Activated T-cell treated with anti-CD3 and anti-CD28 coated beads for 1 hour (primary cell): ENCODE data around the gene USP10.

Experiments used
- DNase-seq: peaks from one replicate; pipeline ENCODE4 v3.0.0-alpha.2; 2020; ENCODE audit warnings: low read depth

USP10 gene

GRCh38 chr16:84700446-84701300 is 873 bp downstream of the USP10 start:
- DNase-seq, result peak; percentile 20

DNA sequence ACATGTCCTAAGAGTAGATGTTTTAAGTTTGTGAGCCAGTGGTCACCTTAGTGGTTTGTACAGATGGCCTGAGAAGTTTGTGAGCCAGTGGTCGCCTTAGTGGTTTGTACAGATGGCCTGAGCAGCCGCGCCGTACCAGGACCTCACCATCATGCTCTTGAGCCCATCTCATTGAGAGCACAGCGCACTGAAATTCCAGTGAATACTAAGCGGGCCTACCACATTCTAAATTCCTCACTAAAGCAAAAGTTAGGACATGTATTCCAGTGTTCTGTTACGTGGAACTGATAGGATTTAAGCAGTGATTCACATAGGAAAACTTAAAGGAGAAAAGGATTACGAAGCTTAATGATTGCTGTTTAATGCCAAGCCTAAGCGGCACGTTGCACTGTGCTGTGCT is 3.9 kb downstream of the USP10 start:
- DNase-seq, result no peak

- DNase-seq, result no peak
Measured at GRCh38 chr16:84704253-84704652, 4.5 kb downstream of the USP10 start.

- no peak for DNase-seq
Measured at GRCh38 chr16:84706856-84707255, 7.1 kb downstream of the USP10 start.

DNA sequence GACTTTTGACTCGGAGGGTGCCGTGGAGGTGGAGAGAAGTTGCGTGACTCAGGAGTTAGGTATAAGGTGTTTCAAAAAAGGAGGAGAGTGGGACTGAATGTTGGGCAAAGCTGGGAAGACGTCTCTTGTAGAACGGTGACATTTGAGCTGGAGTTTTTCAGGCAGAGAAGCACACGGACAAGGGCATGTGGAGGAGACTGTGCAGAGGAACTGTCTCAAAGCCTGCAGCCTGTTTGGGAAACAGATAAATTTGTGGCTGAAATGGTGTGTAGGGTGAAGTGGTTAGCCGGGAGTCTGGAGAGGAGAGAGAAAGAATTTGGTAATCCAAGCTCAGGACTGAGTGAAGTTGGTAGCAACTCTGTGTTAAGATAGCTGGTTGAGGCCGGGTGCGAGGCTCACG is 9.8 kb downstream of the USP10 start:
- DNase-seq, result no peak

DNA sequence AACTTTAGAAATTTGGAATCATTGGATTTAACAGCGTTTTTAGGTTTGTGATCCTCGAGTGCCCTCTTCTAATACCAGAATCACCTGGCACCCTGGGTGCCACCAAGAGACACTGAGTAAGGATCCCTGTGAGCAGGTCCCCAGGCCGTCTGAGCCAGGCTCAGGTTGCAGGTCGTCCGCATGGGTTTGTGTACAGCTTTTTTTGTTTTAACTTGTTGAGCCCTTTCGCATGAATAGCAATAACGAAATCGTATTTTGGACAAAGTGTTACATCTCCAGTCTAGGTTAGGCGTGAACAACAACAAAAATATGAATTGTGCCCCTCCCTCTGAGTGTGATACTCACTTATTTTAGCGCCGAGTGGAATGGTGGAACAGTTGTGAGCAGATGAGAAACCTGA is 10.9 kb downstream of the USP10 start:
- no peak for DNase-seq

DNA sequence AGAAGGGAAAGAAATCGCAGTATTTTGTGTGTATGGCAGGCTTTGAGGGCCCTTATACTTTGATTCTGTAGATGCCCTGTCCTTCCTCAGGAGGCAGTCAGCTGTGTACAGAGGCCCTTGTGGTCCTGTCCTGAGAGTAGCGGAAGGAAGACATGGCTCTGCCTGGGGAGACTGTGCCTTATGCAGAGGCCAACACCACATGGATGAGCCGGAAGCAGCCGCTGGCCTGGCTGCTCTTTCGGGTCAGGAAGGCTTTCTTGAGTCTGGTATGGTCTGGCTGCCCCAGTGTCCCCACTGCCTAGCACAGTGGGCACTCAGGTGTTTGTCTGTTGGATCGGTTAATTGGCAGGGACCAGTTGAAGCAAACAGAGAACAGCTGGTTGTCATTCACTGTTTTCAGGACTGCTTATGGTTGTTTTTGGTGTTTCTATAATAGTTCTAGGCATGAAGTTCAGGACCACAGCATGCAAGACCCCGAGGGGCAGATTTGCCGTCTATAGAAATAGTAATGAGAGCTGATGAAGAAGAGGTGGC is 12.4 kb downstream of the USP10 start:
- DNase-seq, result no peak

DNA sequence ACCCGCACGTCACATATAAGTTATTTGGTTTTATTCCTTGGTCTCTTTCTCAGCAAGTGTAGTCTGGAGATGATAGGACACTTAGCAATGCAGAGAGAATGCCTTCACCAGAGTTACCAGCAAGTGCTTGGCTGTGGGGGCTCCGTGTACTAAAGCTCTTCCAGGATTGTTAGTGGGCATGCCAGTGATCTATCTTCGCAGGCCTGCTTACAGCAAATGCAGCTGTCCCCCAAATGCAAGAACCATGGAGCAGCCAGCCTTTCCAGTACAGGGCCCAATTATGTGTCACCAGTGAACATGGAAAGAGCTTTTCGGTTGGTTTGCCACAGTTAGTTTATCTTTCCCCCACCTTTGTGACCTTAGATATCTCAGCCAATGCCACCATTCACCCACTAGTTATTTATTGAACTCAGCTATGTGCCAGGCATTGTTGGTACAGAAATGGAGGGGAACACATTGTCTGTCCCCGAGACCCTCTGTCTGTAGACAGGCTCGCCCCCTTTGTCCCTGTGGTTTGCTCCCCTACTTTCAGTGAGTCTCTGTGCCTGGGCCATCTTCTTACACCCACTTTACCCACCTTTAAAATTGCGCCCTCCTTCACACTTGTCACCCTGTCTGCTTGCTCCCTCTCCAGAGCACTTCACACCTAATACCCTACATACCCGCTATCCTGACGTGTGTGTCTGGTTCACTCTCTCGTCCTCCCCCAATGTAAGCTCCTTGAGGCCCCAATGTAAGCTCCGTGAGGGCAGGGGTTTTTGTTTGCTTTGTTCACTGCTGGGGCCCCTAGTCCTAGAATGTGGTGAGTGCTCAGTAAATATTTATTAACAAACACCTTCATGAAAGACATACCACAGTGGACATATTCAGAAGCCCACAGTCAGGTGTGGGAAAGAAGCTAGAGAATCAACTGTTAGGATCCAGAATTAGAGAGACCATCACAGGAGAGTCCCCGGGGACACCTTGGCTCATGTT is 13.3 kb downstream of the USP10 start:
- DNase-seq, result no peak

DNA sequence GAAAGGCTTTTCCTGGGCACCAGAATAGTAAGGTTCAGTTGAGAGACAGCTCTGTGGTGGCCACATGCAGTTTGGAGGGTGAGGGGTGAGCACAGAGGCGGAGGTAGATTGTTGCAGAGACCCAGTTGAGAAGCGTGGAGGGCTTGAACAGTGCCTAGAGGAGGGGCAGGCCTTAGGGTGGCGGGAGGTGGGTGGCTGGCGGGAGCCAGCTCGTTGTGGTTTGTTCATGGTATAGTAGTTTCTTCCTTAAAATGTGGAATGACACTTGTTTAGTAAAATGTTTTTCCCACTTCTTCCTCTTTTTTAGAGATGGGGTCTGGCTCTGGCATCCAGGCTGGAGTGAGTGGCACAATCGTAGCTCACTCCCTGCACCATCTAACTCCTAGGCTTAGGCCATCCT is 14.2 kb downstream of the USP10 start:
- DNase-seq, result no peak

DNA sequence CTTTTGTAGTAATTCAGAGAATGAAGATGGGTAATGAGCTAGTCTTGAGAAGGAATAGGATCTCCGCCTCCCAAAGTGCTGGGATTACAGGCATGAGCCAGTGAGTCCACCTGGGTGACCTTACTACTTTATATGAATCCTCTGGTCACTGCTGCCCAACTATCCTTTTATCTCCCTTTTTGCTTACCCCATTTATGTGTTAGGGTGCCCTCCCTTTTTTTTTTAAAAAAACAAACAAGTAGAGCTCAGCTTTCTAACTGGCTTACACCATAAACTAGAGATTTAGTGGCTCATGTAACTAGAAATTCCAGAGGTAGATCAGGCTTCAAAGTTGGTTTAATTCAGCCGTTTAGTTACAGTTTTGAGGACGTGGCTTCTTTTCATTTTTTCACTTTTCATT is 15.6 kb downstream of the USP10 start:
- DNase-seq, result no peak

- no peak for DNase-seq
Measured at GRCh38 chr16:84715854-84716253, 16.1 kb downstream of the USP10 start.

- no peak for DNase-seq
Measured at GRCh38 chr16:84716740-84717139, 16.9 kb downstream of the USP10 start.

GRCh38 chr16:84717484-84717883 is 17.7 kb downstream of the USP10 start:
- DNase-seq, result no peak

DNA sequence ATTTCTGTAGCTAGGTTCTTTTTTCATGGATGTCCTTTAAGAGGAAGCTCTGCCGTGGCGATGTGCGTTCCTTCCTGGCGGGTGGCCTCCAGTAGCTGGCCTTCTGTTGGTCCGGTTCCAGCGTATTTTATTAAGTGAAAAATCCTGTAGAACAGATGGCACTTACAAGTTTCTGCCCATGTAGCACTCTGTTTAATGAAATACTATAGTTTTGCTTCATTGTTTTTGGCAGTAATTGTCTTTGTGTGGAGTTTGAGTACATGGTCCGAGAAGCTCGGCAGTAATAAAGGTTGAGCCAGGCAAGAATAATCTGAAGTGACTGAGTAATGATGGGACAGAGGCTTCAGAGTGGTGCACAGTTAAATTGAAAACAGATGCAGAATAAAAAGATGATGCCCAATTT is 20.4 kb downstream of the USP10 start:
- no peak for DNase-seq

DNA sequence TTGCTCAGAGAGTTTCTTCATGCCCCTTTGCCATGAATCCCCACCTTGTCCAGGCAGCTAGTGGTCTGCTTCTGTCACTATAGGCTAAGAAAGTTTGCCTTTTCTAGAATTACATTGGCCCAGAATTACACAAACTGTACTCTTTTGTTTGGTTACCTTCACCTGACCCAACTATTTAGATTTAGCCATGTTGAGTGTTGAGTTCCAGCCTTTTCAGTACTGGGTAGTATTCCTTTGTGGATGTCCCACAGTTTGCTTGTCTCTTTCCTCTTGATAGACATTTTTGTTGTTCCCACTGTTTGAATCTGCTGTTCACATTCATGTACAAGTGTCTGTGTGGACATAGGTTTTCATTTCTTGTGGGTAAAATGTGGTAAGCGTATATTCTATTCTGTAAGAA is 22.3 kb downstream of the USP10 start:
- no peak for DNase-seq

DNA sequence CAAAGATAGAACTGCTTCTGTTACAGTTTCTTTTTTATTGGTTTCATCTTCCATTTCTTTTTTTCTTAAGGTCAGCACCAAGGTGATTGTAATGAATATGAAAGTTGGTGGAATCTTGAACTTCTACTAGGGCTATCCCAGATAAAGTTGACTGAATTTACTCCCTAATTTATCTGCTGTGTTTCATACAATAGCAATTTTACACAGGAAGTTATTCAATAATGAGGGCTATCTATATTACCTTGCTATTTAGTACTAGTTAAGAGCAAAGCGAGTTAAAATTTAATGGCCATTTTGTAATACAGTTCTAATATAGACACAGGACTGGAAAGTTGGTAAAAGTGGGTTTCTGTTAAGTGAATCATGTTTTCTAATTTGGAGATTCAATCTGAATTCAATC is 24.1 kb downstream of the USP10 start:
- no peak for DNase-seq

GRCh38 chr16:84724606-84725309 is 25.0 kb downstream of the USP10 start:
- DNase-seq, result no peak

DNA sequence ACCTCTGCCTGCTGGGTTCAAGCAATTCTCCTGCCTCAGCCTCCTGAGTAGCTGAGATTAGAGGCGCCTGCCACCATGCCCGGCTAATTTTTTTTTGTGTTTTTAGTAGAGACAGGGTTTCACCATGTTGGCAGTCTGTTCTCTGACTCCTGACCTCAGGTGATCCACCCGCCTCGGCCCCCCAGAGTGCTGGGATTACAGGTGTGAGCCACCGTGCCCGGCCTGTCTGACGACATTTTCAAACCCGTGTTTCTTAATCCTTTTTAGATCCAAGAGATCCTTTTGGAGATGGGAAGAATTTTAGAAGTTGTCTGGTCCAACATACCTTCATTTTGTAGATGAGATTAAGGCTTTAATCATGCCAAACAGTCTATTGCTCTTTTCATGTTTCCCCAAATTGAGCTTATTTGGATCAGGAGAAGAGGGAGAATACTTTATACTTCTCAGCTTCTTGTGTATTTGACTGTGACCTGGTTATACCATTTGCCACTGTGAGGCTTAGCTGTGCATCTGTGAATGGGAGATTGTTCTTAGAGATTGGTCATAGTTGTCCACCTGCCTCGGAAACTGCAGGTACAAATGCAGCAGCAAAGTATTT is 25.8 kb downstream of the USP10 start:
- no peak for DNase-seq

DNA sequence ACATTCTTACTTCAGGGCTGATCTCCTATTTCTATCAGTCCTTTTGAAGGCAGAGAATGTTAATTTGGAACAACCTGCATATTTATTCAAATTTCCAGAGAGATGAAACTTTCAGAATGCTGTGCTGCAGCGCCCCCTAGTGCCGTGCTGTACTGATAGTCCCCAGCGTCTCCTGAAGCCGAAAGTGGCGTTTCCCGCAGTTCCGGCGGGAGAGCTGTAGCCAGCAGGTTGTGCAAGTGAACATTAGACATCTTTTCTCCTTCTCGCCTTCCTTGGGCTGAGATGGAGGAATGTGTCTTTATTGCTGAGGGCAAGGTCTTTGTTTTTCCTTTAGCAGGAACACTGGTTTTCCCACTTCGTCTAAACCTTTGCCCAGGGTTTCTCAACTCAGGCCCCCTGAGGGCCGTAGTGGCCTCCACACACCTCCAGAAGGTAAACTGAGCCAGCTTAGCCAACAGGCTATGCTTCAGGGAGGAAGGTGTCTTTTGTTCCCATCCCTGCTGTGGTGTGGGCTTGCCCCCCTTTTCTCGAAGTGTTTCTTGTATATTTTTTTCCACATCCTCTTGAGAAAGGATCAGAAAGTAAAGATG is 26.4 kb downstream of the USP10 start:
- peak; percentile 89 for DNase-seq

DNA sequence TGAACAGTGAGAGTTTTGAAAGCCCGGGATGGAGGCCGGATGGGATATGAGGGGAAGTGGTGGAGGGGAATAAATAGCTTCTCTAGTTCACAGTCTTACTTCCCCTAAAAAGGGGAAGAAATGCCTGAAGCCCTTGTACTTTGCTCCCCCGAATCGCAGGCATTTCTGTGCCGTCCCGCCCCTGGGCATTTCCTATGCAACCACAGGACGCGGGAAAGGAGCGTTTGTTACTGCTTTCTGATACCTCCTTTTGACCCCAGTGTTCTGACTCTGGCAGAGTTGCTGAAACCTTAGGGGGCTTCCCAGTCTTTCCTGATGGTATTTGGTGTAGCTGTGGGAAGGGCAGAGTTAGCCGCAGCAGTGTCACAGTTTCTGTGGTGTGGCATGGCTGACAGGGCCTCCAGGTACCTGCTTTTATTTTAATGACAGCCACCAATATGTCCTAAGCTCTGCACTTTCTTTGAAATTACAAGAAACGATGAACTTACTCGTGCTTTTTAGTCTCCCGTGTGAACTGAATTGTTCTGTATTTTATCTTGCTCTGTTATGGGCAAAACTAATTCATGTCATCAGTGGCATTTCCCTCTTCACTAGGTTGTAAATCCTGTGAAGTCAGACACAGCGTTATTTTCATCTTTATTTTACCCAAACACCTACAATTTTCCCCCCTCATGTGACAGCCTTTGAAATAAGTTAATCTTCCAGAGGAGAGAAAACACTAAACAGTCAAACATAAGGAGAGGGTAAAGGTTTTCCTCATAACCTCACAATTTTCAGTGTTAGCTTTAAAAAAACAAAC is 27.1 kb downstream of the USP10 start:
- no peak for DNase-seq
